GM21717 (cell line): ENCODE data around the gene ALDH4A1.
"Not testable (repeated sequence)": the region's sequence is repeated elsewhere in the genome, so short reads cannot be mapped to it uniquely, and the experiment has no call there.

ENCODE experiments used
- ATAC-seq: cut with Tn5 transposase; IDR thresholded peaks from one replicate; pipeline ENCODE4 v1.9.1; 2021; ENCODE audit warnings: mild to moderate bottlenecking, moderate library complexity; ENCODE audit not compliant: unreplicated experiment

ALDH4A1 gene

GRCh38 chr1:18858070-18858688, 44.2 kb downstream of the ALDH4A1 start:
- no peak for ATAC-seq

- no peak for ATAC-seq
Measured at GRCh38 chr1:18856435-18856834, 45.9 kb downstream of the ALDH4A1 start.

GRCh38 chr1:18855573-18855972, 46.8 kb downstream of the ALDH4A1 start:
- ATAC-seq = no peak

- no peak for ATAC-seq
Measured at GRCh38 chr1:18854331-18855025, 47.9 kb downstream of the ALDH4A1 start.

- ATAC-seq = no peak
Measured at GRCh38 chr1:18852501-18852900, 49.9 kb downstream of the ALDH4A1 start.

- ATAC-seq = no peak
Measured at GRCh38 chr1:18849261-18849711, 53.1 kb downstream of the ALDH4A1 start.

- ATAC-seq = not testable (repeated sequence)
Measured at GRCh38 chr1:18847723-18848122, 54.6 kb downstream of the ALDH4A1 start.

GRCh38 chr1:18840145-18840544, 62.2 kb downstream of the ALDH4A1 start:
- no peak for ATAC-seq

- ATAC-seq = no peak
Measured at GRCh38 chr1:18836654-18837053, 65.7 kb downstream of the ALDH4A1 start.

GRCh38 chr1:18832319-18832718, 70.0 kb downstream of the ALDH4A1 start:
- not testable (repeated sequence) for ATAC-seq

- ATAC-seq = no peak
Measured at GRCh38 chr1:18831656-18832055, 70.7 kb downstream of the ALDH4A1 start.

- ATAC-seq = no peak
Measured at GRCh38 chr1:18830596-18830995, 71.8 kb downstream of the ALDH4A1 start.

- ATAC-seq = no peak
Measured at GRCh38 chr1:18829671-18830070, 72.7 kb downstream of the ALDH4A1 start.

- ATAC-seq = no peak
Measured at GRCh38 chr1:18828224-18828623, 74.1 kb downstream of the ALDH4A1 start.

- ATAC-seq = no peak
Measured at GRCh38 chr1:18823438-18823837, 78.9 kb downstream of the ALDH4A1 start.
